HG02759 (cell line): Measurements from ENCODE around the gene TEDC1.

ENCODE experiments used
- ATAC-seq: cut with Tn5 transposase; IDR thresholded peaks from one replicate; pipeline ENCODE4 v1.9.1; 2021; ENCODE audit warnings: mild to moderate bottlenecking, moderate library complexity; ENCODE audit not compliant: unreplicated experiment

Gene TEDC1

DNA sequence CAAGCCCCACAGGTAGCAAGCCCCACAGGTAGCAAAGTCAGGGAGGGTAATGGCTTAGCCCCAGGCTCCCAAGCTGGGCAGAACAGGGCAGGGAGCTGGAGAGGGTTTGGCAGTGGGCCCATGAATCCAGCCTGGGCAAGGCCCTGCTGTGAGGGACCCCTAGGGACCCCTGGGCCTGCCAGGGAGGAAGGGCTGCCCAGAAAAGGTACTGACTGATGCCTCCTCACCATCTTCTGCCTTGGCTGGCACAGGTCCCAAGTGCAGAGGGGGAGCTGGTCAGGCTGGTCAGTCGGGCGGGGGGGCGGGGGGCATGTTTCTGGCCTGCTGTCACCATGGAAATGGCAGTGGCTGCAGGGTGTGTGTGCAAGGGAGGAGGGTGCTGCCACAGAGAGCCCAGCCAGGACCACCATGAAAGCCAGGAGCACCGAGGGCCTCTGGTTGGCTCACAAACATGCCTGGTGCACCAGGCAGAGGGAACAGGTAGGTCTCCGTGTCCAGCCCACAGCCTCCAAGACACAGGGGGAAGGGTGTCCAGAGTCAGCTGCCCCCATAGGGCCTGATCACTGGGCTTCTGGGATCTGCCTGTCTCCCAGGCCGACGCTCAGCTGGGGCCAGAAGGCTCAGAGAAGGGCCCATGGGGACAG is 17.9 kb upstream of the TEDC1 start:
- no peak for ATAC-seq

DNA sequence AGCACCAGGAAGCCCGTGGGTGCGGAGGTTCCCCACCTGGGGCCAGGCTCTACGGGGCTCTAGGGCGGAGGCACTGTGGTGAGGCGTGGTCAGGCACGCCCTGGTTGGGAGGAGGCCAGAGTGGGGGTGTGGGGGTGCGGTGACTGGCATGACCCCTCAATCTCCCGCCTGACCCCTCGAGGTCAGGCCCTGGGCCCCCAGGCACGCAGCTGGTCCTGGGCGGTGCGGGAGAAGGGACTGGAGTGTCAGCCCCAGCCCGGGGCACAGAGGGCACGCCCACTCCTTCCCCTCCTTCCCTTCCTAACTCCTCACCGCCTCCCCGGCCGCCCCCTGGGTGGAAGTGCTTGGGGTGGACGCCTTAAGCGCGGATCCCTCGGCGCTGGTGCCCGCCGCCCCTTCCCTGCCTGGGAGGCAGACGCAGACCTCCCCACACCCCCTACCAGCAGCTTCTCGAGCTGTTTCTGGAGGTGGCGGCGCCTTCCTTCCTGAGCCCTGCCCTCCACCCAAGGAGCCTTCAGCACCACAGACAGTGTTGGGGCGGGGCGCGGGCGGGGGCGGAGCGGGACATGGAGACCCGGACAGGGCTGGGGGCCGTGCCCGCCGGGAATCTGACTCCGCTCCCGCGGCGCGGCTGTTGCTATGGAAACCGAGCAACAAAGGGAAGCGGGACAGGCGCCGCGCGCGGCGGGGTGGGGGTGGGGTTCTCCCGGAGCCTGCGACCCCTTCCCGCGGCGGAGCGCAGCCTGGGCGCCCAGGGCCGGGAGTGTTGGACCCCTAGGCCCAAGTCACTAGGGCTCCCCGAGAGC is 17.2 kb upstream of the TEDC1 start:
- ATAC-seq = no peak

- ATAC-seq = peak; percentile 40
These were observed 16.4 kb upstream of the TEDC1 start, which contains the start of gene CRIP2 for GRCh38 chr14:105474483-105475268. Gene CRIP2, plus strand, starts transcription at chr14:105474821. Its CDS starts 42 bp downstream, at chr14:105474863.

- no peak for ATAC-seq
These were observed 15.6 kb upstream of the TEDC1 start for GRCh38 chr14:105475269-105476096.

GRCh38 chr14:105476097-105476830 is 14.8 kb upstream of the TEDC1 start:
- no peak for ATAC-seq

DNA sequence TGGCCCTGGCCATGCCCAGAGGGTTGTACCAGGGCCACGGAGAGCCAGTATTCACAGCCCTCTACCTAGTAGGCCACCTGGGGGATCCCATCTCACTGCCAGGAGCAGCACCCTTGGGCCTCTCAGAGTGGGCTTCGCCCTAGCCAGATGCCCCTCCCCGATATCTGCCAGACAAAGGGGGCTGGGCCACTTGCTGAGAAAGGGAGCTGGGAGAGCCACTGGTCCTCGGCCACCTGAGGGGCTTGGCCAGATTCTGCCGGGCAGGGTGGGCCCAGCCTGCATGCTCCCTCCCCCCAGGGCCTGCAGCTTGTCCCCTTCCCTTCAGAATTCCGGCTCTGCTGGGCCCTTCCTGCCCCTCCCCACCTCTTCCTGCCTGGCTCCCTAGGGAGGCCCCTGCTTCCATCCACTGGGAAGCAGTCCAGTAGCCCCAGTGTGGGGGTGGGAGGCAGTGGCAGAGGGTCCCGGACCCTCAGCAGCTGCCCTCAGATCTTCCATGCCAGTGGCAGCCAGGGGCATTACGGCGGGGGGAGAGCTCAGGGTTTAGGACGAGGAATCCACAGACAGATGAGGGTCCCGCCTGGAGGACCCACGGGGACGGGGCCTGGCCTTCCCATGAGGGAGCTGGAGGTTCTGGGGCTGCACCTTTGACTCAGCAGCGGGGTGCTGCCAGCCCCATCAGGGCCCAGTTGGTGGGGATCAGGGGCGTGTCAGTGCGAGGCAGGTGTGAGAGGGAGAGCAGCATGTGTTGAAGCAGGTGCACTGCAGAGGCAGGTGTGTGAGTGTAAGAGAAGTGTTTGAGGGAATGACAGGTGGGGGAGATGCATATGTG is 14.0 kb upstream of the TEDC1 start:
- ATAC-seq = no peak

- ATAC-seq = no peak
These were observed 13.2 kb upstream of the TEDC1 start for GRCh38 chr14:105477660-105478397.

GRCh38 chr14:105478398-105479251 is 12.4 kb upstream of the TEDC1 start:
- no peak for ATAC-seq

DNA sequence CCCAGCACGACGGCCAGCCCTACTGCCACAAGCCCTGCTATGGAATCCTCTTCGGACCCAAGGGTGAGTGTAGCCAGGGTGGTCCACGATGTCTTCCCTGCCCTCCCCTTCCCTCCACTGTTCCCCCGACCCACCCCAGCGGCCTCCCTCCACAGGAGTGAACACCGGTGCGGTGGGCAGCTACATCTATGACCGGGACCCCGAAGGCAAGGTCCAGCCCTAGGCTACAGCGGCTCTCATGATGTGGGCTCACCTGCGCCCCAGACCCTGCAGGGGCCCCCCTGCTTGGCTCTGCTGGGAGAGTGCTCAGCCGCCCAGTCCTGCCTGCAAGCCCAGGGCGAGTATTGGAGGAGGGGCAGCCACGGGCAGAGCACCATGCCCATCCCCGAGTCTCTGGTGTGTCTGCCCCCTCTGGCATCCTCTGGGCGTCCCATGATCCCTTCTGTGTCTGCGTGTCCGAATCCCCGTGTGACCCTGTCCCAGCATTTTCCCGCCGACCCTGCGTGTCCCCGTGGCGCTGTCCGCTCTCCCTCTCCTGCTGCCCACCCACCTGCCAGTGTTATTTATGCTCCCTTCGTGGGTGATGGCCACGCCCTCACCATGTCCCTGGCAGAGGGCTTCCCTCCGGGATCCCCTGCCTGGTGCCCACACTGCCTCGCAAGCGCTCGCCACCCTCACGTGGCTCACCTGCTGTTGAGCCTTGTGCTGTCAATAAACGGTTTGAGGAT is 11.5 kb upstream of the TEDC1 start:
- no peak for ATAC-seq

DNA sequence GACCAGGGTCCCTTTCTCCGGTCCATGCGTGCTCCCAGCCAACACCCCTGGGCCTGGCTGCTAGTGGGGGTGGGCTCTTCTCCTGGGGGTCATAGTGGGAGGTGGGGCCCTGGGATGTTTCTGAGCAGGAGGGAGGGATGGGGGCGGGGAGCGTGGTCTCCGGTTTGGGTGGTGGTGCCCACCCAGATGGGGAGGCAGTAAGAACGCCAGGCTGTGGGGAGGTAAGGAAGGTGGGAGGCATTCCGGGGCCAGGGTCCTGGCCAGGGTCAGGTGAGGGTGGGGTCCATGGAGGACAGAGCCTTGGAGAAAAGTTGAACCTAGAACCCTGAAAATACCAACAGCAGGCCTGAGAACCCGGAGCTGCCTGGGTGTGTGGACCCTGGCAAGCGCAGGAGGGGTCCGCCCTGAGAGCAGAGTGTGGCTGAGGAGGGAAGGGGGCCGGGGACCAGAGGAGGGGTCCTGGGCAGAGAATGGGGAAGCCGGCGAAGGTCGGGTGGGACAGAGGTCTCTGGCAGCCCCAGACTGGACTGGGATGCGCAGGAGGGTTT is 10.8 kb upstream of the TEDC1 start:
- ATAC-seq = no peak

GRCh38 chr14:105480807-105481801 is 9.9 kb upstream of the TEDC1 start:
- ATAC-seq = peak; percentile 51

DNA sequence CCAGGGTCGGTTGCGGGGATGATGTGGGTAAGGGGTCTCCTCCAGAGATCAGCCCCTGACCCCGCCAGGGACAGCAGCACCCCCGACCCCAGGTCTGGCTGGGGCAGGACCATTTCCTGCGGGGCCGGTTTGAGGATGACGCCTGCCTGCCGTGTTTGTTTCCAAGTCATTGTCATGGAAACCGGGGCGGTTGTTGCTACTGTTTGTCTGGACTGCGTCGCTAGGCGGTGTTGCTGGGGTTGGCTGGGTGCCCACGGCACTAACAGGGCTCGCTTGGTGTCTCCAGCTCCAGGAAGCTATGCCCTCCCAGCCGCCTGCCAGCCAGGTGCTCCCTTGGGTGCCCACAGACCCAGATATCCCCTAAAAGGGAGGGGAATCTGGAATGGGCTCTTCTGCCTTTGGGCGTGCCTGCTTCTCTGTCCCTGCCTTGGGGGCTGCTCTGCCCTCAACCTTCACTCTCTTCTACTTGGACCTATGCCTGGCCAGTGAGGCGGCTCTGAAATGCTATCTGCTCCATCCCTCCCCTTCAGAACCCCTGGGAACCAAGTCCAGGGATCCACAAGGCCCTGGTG is 9.1 kb upstream of the TEDC1 start:
- peak; percentile 60 for ATAC-seq

GRCh38 chr14:105482486-105483110 is 8.4 kb upstream of the TEDC1 start:
- ATAC-seq = no peak

GRCh38 chr14:105483300-105484068 is 7.6 kb upstream of the TEDC1 start:
- no peak for ATAC-seq
